Lung (tissue), 12 donors: ENCODE results near the gene TLCD3A. TPM values are rescaled to one million over a fixed set of nuclear protein-coding genes. Genes with fewer than 3 reads are reported as not detected.
A peak's percentile ranks its signal among the peaks of the same experiment; 100 is the strongest.

ENCODE experiments used
- ATAC-seq: fragments of 200-7000 bp; cut with Tn5 transposase; one replicate; pipeline ENCODE4 v1.9.1; 2020; ENCODE audit warnings: moderate number of reproducible peaks; ENCODE audit not compliant: insufficient read depth, low FRiP score
- DNase-seq, 3 donors: peaks; one replicate each; pipeline ENCODE4 v3.0.0-alpha.2; 2013 to 2017
- H3K27ac ChIP-seq, 2 donors: one replicate each; pipeline ENCODE4 v1.5.1; 2013; ENCODE audit warnings: mild to moderate bottlenecking in 2 of 2, moderate library complexity in 2 of 2, control low read depth in 1 of 2, inconsistent platforms in 1 of 2, low read depth in 1 of 2, low read length in 1 of 2
- H3K27me3 ChIP-seq, 3 donors: one replicate each; pipeline ENCODE4 v1.5.1; 2013; ENCODE audit warnings: low read length in 2 of 3; ENCODE audit not compliant: control insufficient read depth in 3 of 3, insufficient read depth in 3 of 3
- H3K36me3 ChIP-seq, 4 donors: one replicate each; pipeline ENCODE4 v1.5.1; 2013; ENCODE audit warnings: low read length in 4 of 4, mild to moderate bottlenecking in 1 of 4, moderate library complexity in 1 of 4; ENCODE audit not compliant: control insufficient read depth in 4 of 4, insufficient read depth in 4 of 4
- H3K4me1 ChIP-seq, 5 donors: one replicate each; pipeline ENCODE4 v1.5.1; 2013; ENCODE audit warnings: low read length in 5 of 5, mild to moderate bottlenecking in 2 of 5, moderate library complexity in 1 of 5; ENCODE audit not compliant: control insufficient read depth in 5 of 5, insufficient read depth in 5 of 5
- H3K4me3 ChIP-seq: one replicate; pipeline ENCODE4 v1.5.1; 2013; ENCODE audit warnings: mild to moderate bottlenecking, control low read depth, moderate library complexity
- H3K9ac ChIP-seq, 2 donors: one replicate each; pipeline ENCODE4 v1.5.1; 2013; ENCODE audit warnings: low read length in 2 of 2, control low read depth in 1 of 2; ENCODE audit not compliant: insufficient read depth in 1 of 2
- H3K9me3 ChIP-seq, 4 donors: one replicate each; pipeline ENCODE4 v1.5.1; 2013; ENCODE audit warnings: low read length in 3 of 4, mild to moderate bottlenecking in 1 of 4, moderate library complexity in 1 of 4; ENCODE audit not compliant: control insufficient read depth in 4 of 4, insufficient read depth in 3 of 4
- CTCF ChIP-seq: IDR thresholded peaks from 2 replicates; pipeline ENCODE4 v1.5.1; 2012; ENCODE audit warnings: mild to moderate bottlenecking; ENCODE audit errors: control extremely low read depth, extremely low read depth
- WGBS, 2 donors: extraction: QIAGEN DNeasy Blood & Tissue Kit; methylation state at CpG; one replicate each; pipeline ENCODE4 v1.1.7; 2013; 5-methylcytosine and 5-hydroxymethylcytosine counted together
- polyA plus RNA-seq, 2 donors: library from polyadenylated mRNA; stranded (reverse); fragments of 200-250 nt; gene quantifications; one replicate each; pipeline ENCODE4 v1.2.1, GENCODE V29; 2013
- total RNA-seq, 2 donors: library from RNA; depleted of rRNA in 1 of 2; stranded (reverse); fragments of >200 nt in 1 of 2; gene quantifications; one replicate each; pipeline ENCODE4 v1.2.1, GENCODE V29; 2014 to 2021
- donor health status: control.
- donor health status: control.
- donor health status: Bipolar disorder and iron deficiency.
- donor health status: healthy.
- donor health status: DM: yes; HTN: yes; CAD: no.

The TLCD3A gene
- total and polyA plus RNA-seq, 4 donors = 8.4 to 16.2 (median 11.0) TPM

GRCh38 chr17:721540-721937 is 10.9 kb upstream of the TLCD3A start:
- H3K9ac ChIP-seq = no peak overlapping the region
- WGBS, 2 donors = 85 to 92% methylated on average over 5 of the region's 5 CpGs
- no peaks in the 10 kb centered on the region for H3K9me3 ChIP-seq
- no peak for TF ChIP-seq CTCF
- H3K27ac ChIP-seq = peak overlapping the region in 1 of 2 donors; percentile 14
- H3K4me3 ChIP-seq = no peak overlapping the region
- peaks cover 0 to 2% (median 0%) of the 10 kb centered on the region in 4 donors for H3K36me3 ChIP-seq
- no peak for ATAC-seq
- peaks cover 0 to 8% (median 0%) of the 10 kb centered on the region in 5 donors for H3K4me1 ChIP-seq
- no peak for DNase-seq
- no peaks in the 10 kb centered on the region for H3K27me3 ChIP-seq

GRCh38 chr17:725084-725483 is 7.3 kb upstream of the TLCD3A start:
- no peak for TF ChIP-seq CTCF
- H3K4me1 ChIP-seq = peaks cover 0 to 8% (median 0%) of the 10 kb centered on the region in 5 donors
- no peak for DNase-seq
- no peak for ATAC-seq
- H3K36me3 ChIP-seq = peaks cover 0 to 7% (median 0%) of the 10 kb centered on the region in 4 donors
- H3K9ac ChIP-seq = no peak overlapping the region
- 89 to 94% methylated on average over 14 of the region's 14 CpGs for WGBS, 2 donors
- no peaks in the 10 kb centered on the region for H3K27me3 ChIP-seq
- no peak overlapping the region for H3K4me3 ChIP-seq
- H3K27ac ChIP-seq = no peak overlapping the region
- H3K9me3 ChIP-seq = no peaks in the 10 kb centered on the region

- no peak for TF ChIP-seq CTCF
- H3K4me3 ChIP-seq = no peak overlapping the region
- WGBS, 2 donors = 65 to 74% methylated on average over 12 of the region's 12 CpGs
- H3K9me3 ChIP-seq = no peaks in the 10 kb centered on the region
- peaks cover 0 to 4% (median 0%) of the 10 kb centered on the region in 4 donors for H3K36me3 ChIP-seq
- H3K4me1 ChIP-seq = peaks cover 0 to 8% (median 0%) of the 10 kb centered on the region in 5 donors
- no peaks in the 10 kb centered on the region for H3K27me3 ChIP-seq
- H3K9ac ChIP-seq = no peak overlapping the region
- ATAC-seq (peak; percentile 39), DNase-seq (no peak)
- peak overlapping the region in 1 of 2 donors; percentile 73 for H3K27ac ChIP-seq
Measured at GRCh38 chr17:725746-726145, 6.7 kb upstream of the TLCD3A start.
